Subcutaneous abdominal adipose tissue (tissue), 5 donors: Measurements from ENCODE around the gene HSFX2.
"Not testable (repeated sequence)": the region's sequence is repeated elsewhere in the genome, so short reads cannot be mapped to it uniquely, and the experiment has no call there.

ENCODE experiments used
- H3K27ac ChIP-seq: one replicate; pipeline ENCODE4 v1.7.0; 2013; ENCODE audit warnings: low read depth, mild to moderate bottlenecking, inconsistent platforms, low read length, moderate library complexity
- H3K27me3 ChIP-seq, 5 donors: one replicate each; pipeline ENCODE4 v1.7.0; 2013; ENCODE audit warnings: low read length in 5 of 5, inconsistent platforms in 1 of 5; ENCODE audit not compliant: control insufficient read depth in 5 of 5, insufficient read depth in 4 of 5
- H3K36me3 ChIP-seq, 5 donors: one replicate each; pipeline ENCODE4 v1.7.0; 2013; ENCODE audit warnings: low read length in 5 of 5; ENCODE audit not compliant: control insufficient read depth in 5 of 5, insufficient read depth in 5 of 5
- H3K4me1 ChIP-seq, 5 donors: one replicate each; pipeline ENCODE4 v1.7.0; 2013; ENCODE audit warnings: low read length in 5 of 5, mild to moderate bottlenecking in 3 of 5, moderate library complexity in 1 of 5; ENCODE audit not compliant: control insufficient read depth in 5 of 5, insufficient read depth in 5 of 5
- H3K4me3 ChIP-seq, 5 donors: one replicate each; pipeline ENCODE4 v1.7.0; 2013; ENCODE audit warnings: low read length in 5 of 5, low read depth in 1 of 5
- H3K9ac ChIP-seq, 5 donors: one replicate each; pipeline ENCODE4 v1.7.0; 2013; ENCODE audit warnings: low read length in 5 of 5, mild to moderate bottlenecking in 4 of 5, moderate library complexity in 3 of 5
- H3K9me3 ChIP-seq, 5 donors: one replicate each; pipeline ENCODE4 v1.7.0; 2013; ENCODE audit warnings: low read length in 5 of 5; ENCODE audit not compliant: control insufficient read depth in 5 of 5
- donor health status: healthy.
- donor health status: healthy.
- donor health status: healthy.
- donor health status: healthy.
- donor health status: healthy.

The HSFX2 gene

GRCh38 chrX:149598603-149599002 lies 3.5 kb upstream of the HSFX2 start:
- H3K4me3 ChIP-seq, H3K9ac ChIP-seq: not testable (repeated sequence)

GRCh38 chrX:149595943-149596342 lies 829 bp upstream of the HSFX2 start:
- not testable (repeated sequence) for H3K9me3 ChIP-seq, H3K9ac ChIP-seq, H3K27me3 ChIP-seq, H3K36me3 ChIP-seq, H3K27ac ChIP-seq, H3K4me3 ChIP-seq, H3K4me1 ChIP-seq

More at GRCh38 chrX:149598603-149599002, 3.5 kb upstream of the HSFX2 start:
- H3K9me3 ChIP-seq, H3K27ac ChIP-seq, H3K4me1 ChIP-seq, H3K27me3 ChIP-seq, H3K36me3 ChIP-seq: not testable (repeated sequence)

GRCh38 chrX:149590993-149591392 lies 4.1 kb downstream of the HSFX2 start:
- not testable (repeated sequence) for H3K4me1 ChIP-seq, H3K27ac ChIP-seq, H3K36me3 ChIP-seq, H3K27me3 ChIP-seq, H3K9ac ChIP-seq, H3K9me3 ChIP-seq, H3K4me3 ChIP-seq

- H3K36me3 ChIP-seq, H3K27ac ChIP-seq, H3K4me3 ChIP-seq, H3K9ac ChIP-seq, H3K9me3 ChIP-seq, H3K4me1 ChIP-seq, H3K27me3 ChIP-seq: not testable (repeated sequence)
These were observed 7.8 kb downstream of the HSFX2 start, which contains the start of gene MAGEA9B for GRCh38 chrX:149587359-149587758. Gene MAGEA9B, minus strand, starts transcription at chrX:149587459. Its CDS starts 4,280 bp downstream, at chrX:149583179.

GRCh38 chrX:149585631-149586030 lies 9.5 kb downstream of the HSFX2 start:
- H3K36me3 ChIP-seq, H3K9me3 ChIP-seq, H3K9ac ChIP-seq, H3K27me3 ChIP-seq, H3K4me1 ChIP-seq, H3K27ac ChIP-seq, H3K4me3 ChIP-seq: not testable (repeated sequence)

GRCh38 chrX:149573456-149573855 lies 21.7 kb downstream of the HSFX2 start:
- not testable (repeated sequence) for H3K36me3 ChIP-seq, H3K4me3 ChIP-seq, H3K9me3 ChIP-seq, H3K27me3 ChIP-seq, H3K4me1 ChIP-seq, H3K9ac ChIP-seq, H3K27ac ChIP-seq

GRCh38 chrX:149572743-149573142 lies 22.4 kb downstream of the HSFX2 start:
- Histone ChIP-seq H3K4me3 (no peak overlapping the region), H3K27me3 (peaks cover 2 to 12% (median 5%) of the 10 kb centered on the region in 5 donors), H3K4me1 (no peaks in the 10 kb centered on the region), H3K9ac (no peak overlapping the region), H3K27ac (no peak overlapping the region), H3K36me3 (no peaks in the 10 kb centered on the region), H3K9me3 (no peaks in the 10 kb centered on the region)

- H3K9me3 ChIP-seq = no peaks in the 10 kb centered on the region
- peaks cover 0 to 3% (median 0%) of the 10 kb centered on the region in 5 donors for H3K4me1 ChIP-seq
- H3K9ac ChIP-seq = no peak overlapping the region
- H3K27ac ChIP-seq = no peak overlapping the region
- no peaks in the 10 kb centered on the region for H3K36me3 ChIP-seq
- H3K4me3 ChIP-seq = no peak overlapping the region
- peaks cover 2 to 17% (median 10%) of the 10 kb centered on the region in 5 donors for H3K27me3 ChIP-seq
These were observed 23.3 kb downstream of the HSFX2 start for GRCh38 chrX:149571770-149572169.

- H3K4me3 ChIP-seq = no peak overlapping the region
- H3K4me1 ChIP-seq = peaks cover 0 to 3% (median 0%) of the 10 kb centered on the region in 5 donors
- H3K9ac ChIP-seq = no peak overlapping the region
- peaks cover 2 to 17% (median 10%) of the 10 kb centered on the region in 5 donors for H3K27me3 ChIP-seq
- no peaks in the 10 kb centered on the region for H3K36me3 ChIP-seq
- H3K27ac ChIP-seq = no peak overlapping the region
- no peaks in the 10 kb centered on the region for H3K9me3 ChIP-seq
These were observed 24.4 kb downstream of the HSFX2 start for GRCh38 chrX:149570668-149571067.

- Histone ChIP-seq H3K4me3 (no peak overlapping the region), H3K27ac (no peak overlapping the region), H3K4me1 (peaks cover 0 to 3% (median 0%) of the 10 kb centered on the region in 5 donors), H3K27me3 (peaks cover 2 to 17% (median 10%) of the 10 kb centered on the region in 5 donors), H3K9ac (no peak overlapping the region), H3K9me3 (no peaks in the 10 kb centered on the region), H3K36me3 (no peaks in the 10 kb centered on the region)
These were observed 25.3 kb downstream of the HSFX2 start for GRCh38 chrX:149569770-149570169.
